Stimulated activated CD4-positive, alpha-beta T cell treated with anti-CD3 and anti-CD28 coated beads, Interleukin-15, amount 100 ng/mL, for 24 hours (primary cell): ENCODE results near the gene MCM7.

ENCODE experiments used
- DNase-seq: peaks from one replicate; pipeline ENCODE4 v3.0.0-alpha.2; 2020

Gene MCM7

GRCh38 chr7:100093054-100093453 lies 8.1 kb downstream of the MCM7 start:
- no peak for DNase-seq

- peak; percentile 51 for DNase-seq
These were observed 9.6 kb downstream of the MCM7 start for GRCh38 chr7:100091411-100092181.

DNA sequence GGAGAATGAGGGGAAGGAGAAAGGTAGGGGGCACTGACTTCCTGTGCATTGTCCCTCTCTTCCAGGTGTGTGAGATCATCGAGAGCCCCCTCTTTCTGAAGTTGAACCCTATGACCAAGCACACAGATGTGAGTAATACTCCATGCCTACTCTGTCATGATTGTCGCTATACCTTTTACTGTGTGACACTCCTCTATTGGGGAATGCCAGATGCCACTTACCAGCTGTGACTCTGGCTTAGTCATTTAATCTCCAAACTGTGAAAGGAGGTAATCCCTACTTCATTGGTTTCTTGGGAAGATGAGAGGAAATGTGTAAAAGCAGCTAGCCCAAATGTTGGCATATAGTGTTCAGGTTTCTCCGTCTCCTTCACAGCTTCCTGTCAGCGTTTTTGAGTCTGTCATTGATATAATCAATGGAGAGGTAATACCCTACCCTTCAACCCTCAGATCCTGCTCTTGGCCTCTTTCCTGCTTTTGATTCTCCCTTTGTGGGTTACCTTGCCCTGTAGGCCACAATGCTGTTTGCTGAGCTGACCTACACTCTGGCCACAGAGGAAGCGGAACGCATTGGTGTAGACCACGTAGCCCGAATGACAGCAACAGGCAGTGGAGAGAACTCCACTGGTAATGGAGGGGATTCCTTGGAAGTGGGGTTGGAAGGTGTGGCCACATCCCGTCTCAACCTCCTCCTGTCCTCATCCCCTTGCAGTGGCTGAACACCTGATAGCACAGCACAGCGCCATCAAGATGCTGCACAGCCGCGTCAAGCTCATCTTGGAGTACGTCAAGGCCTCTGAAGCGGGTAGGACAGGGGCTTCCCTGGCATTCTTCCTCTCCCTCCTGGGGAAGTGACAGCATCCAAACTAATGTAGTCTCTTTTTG lies 10.4 kb downstream of the MCM7 start:
- DNase-seq, result no peak

- DNase-seq, result no peak
These were observed 11.6 kb downstream of the MCM7 start for GRCh38 chr7:100089458-100090196.

GRCh38 chr7:100088621-100089457 lies 12.4 kb downstream of the MCM7 start, which contains the start of gene COPS6:
TSS of gene COPS6 (plus strand) at chr7:100088969. CDS start at chr7:100088991, 22 bp downstream.
- peak; percentile 91 for DNase-seq

DNA sequence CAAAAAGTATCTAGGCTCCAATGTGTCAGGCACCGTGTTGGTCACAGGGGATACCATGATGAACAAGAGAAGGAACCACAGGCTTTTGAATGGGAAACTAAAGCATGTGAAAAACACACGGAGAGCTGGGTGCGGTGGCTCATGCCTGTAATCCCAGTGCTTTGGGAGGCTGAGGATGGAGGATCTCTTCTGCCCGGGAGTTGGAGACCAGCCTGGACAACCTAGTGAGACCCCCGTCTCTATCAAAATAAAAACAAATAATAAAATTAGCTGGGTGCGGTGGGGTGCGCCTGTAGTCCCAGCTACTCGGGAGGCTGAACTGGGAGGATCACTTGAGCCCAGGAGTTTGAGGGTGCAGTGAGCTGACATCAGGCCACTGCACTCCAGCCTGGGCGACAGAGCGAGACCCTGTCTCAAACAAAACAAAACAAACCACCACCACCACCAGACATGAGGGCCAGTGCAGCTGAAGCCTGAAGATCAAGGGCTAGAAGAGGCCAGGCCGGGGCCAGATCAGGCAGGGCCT lies 13.0 kb downstream of the MCM7 start:
- no peak for DNase-seq

DNA sequence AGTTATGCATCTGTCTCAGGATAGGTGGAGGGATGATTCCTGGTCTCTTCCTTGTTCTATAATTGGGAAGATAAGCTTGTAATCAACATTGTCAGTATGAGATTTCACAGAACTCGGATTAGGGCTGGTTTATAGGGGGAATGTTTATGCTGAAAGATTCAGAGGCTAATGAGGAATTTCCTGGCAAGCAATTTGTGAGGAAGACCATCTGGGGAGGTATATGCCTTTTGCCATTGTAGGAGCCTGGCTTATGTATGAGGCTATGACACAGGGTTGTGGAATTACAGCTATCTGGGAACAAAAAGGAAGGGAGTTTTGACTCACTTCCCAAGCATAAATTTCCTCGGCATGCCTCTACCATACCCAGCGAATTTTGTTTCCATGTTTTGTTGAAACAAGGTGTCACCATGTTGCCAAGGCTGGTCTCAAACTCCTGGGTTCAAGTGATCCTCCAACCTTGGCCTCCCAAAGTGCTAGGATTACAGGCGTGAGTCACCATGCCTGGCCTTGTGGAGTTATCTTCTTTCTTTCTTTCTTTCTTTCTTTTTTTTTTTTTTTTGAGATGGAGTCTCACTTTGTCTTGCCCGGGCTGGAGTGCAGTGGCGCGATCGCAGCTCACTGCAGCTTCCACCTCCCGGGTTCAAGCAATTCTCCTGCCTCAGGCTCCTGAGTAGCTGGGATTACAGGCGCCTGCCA lies 14.0 kb downstream of the MCM7 start:
- no peak for DNase-seq

DNA sequence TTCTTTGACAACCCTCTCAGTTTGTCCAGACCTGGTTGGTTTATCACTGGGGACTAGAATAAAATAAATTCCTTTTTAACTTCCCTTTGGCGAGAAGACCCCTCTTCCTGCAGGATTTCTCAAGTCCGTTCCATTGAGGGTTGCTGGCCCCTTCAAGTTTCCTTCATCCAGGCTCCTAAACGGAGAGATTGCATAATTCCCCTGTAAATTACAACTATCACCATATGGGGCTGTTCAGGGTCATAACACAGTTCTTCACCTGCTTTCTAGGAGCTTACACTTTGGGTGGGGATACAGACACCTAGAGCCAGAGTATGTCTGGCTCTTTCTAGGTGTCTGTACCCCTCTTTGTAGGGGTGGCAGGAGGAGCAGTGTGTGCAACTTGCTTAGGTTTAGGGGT lies 15.7 kb downstream of the MCM7 start:
- DNase-seq, result no peak

DNA sequence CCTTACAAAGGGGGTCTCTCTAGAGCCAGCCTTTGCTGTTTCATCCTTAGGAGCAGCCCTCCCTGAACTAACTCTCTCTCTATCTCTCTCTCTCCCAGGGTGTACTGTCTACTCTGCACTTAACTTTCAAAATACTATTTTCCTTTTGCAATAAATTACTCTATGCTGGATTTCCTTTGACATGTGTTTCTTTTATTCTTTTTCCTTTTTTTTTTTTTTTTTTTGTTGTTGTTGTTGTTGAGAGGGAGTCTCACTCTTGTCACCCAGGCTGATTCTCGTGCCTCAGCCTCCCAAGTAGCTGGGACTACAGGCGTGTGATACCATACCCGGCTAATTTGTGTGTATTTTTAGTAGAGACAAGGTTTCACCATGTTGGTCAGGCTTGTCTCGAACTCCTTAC lies 18.2 kb downstream of the MCM7 start:
- DNase-seq, result no peak

- peak; percentile 98 for DNase-seq
These were observed 19.6 kb downstream of the MCM7 start, which contains the start of gene ZNF3 for GRCh38 chr7:100081535-100082102. TSS of gene ZNF3 (minus strand) at chr7:100081723. CDS start at chr7:100077357, 4,366 bp downstream.

DNA sequence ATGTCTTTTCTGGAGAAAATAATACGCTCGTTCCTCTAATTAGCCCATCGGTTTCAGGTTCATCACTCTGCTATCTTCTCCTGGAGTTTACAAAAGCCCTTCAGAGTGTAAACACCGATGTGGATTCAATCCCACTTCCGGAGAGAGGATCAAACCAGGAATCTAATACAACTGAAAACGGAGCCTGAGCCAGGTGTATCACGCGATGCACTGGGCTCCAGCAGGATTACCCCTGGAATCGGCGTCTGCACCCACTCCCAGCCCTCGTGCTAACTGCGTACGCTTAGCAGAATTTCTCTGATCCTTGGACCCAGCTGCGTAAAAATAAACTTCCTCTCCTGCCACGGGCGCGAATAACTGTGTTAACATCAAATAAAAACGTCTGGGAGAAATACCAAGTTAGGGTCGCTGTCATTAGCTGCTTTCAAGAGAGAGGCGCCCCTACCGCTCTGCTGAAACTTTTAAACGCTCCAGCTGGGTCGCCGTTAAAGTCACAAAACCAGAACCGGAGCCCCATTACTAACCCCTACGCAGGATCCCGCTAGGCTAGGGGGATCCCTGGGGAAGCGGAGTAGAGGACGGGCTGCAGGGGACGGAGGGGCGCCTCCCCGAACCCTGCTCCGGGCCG lies 20.2 kb downstream of the MCM7 start:
- no peak for DNase-seq

DNA sequence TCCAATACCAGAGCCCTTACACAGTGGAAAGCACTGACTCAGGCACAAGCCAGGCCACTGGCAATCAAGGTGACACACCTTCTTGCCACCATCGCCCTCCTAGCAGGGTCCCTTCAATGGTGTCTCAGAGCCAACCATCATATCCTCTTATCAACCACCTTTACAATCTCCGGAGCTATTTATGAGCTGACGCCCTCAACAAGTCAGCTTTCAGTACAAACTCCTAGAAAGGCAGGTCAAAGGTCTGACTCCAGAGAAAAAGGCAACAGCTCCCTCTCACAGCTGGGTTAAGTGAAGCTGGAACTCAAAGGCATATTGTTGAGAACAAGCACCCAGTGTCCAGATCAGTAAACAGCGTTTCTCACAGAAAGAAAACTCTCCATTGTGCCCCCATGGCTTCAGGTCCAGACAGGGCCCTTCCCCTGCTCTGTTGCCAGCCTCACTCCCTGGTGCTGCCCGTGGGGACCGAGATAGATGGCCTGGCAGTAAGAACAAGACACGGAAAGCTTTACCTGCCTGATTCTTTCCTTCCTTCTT lies 22.1 kb downstream of the MCM7 start:
- DNase-seq, result no peak

DNA sequence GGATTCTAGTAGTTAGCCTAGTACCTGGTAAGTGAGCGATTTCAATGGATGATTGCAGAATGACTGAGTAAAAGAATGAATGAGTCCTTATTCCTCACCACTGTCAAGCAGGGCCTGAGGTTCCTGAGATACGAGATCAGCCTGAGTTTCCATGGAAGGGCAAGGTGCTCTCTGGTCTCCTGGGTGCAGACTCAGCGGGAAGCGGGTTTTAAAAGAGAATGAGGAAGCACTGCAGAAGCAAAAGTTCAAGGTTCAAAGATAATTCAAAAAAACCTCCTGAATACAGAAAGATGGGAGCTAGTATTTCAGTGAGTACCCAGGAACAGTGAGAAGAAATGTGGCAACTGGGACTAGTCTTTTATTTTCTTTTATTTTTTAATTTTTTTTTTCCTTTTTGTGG lies 24.0 kb downstream of the MCM7 start:
- DNase-seq, result no peak

GRCh38 chr7:100075418-100075817 lies 25.8 kb downstream of the MCM7 start:
- no peak for DNase-seq

DNA sequence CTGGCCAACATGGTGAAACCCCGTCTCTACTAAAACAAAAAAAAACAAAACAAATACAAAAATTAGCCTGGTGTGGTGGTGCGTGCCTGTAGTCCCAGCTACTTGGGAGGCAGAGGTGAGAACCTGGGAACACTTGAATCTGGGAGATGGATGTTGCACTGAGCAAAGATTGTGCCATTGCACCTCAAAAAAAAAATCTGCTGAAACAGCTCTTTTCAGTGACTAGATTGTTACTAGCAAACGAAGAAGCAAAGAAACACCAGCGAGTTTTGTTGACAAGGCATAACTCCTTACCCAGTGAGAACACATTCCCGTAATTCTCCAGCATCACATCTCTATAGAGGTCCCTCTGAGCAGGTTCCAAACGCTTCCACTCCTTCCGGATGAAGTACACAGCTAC lies 26.4 kb downstream of the MCM7 start:
- no peak for DNase-seq

DNA sequence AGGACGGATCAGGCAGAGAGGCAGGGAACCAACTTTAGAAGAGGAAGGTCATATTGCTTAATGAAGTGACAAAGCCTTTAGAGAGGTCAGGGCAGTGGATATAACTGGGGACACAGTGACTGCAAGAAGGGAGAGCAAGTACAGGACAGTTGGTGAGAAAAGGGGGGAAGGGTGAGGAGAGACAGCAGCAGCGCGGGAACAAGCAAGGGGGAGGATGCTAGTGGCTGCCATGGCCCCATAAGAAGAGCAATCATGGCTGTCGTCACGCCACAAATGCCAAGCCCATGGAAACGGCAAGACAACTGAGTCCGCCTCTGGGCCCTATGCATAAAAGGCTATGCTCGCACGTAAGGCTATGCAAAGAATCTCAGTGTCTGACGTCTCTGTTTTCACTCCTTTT lies 28.7 kb downstream of the MCM7 start:
- no peak for DNase-seq

- DNase-seq, result no peak
These were observed 30.0 kb downstream of the MCM7 start for GRCh38 chr7:100071018-100071723.

GRCh38 chr7:100069991-100070390 lies 31.2 kb downstream of the MCM7 start:
- no peak for DNase-seq

DNA sequence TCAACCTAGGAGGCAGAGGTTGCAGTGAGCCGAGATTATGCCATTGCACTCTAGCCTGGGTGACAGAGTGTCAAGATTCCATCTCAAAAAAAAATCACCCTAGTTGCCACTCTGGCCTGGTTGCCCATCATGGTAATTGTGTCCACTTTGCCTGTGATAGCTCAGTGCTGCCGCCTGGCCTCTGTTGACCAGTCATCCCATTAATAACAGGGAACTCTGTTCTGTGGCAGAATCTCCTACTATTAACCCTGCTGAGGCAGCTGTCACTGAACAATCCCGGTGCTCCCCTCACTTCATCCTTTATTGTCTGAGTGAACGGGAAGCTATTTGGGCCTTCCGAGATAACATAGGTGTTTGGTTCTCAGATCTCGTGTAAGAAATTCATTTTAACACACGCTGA lies 34.2 kb downstream of the MCM7 start:
- no peak for DNase-seq
